LoVo (cell line): ENCODE measurements around the gene INPP5A.
"Not testable (repeated sequence)": the region's sequence is repeated elsewhere in the genome, so short reads cannot be mapped to it uniquely, and the experiment has no call there.

Source experiments
- DNase-seq: peaks from one replicate; pipeline ENCODE4 v3.0.0-alpha.2; 2016; ENCODE audit warnings: low spot score

The INPP5A gene

DNA sequence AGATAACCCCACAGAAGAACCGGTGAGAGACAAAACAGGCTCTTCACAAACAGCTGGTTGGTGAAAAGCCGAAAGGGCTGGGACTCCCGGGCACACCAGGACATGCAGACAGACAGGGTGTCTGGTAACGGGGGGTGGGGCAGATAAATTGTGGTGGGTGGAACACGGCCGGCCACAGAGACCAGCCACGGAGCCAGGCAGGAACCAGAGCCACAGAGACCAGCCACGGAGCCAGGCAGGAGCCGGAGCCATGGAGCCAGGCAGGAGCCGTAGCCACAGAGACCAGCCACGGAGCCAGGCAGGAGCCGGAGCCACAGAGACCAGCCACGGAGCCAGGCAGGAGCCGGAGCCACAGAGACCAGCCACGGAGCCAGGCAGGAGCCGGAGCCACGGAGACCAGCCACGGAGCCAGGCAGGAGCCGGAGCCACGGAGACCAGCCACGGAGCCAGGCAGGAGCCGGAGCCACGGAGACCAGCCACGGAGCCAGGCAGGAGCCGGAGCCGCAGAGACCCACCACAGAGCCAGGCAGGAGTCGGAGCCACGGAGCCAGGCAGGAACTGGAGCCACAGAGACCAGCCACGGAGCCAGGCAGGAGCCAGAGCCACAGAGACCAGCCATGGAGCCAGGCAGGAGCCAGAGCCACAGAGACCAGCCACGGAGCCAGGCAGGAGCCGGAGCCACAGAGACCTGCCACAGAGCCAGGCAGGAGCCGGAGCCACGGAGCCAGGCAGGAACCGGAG is 288.4 kb downstream of the INPP5A start:
- not testable (repeated sequence) for DNase-seq

- DNase-seq = no peak
Measured at GRCh38 chr10:132826524-132827422, 289.2 kb downstream of the INPP5A start.

- no peak for DNase-seq
Measured at GRCh38 chr10:132827423-132827789, 289.8 kb downstream of the INPP5A start.

- no peak for DNase-seq
Measured at GRCh38 chr10:132827861-132828539, 290.4 kb downstream of the INPP5A start.

- DNase-seq = no peak
Measured at GRCh38 chr10:132828681-132829080, 291.1 kb downstream of the INPP5A start.

DNA sequence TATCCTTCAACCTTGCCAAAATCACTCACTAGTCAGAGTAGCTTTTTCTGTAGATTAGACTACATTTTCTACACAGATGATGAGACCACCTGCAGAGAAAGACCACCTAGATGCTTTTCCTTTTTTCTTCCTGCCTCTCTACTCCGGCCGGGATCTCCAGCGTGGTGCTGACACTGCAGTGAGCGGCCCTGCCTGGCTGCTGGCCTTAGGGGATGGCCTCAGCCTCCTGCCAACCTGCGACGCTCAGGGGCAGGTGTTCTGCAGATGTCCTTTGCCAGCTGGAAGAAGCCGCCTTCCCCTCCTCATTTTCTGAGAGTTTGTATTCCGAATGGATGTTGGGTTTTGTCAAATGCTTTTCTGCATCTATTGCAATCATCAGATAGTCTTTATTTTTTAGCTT is 291.8 kb downstream of the INPP5A start:
- DNase-seq = no peak

GRCh38 chr10:132832186-132832969 is 294.8 kb downstream of the INPP5A start:
- DNase-seq = no peak
